Measurements from ENCODE around the gene GPR61.

DNA sequence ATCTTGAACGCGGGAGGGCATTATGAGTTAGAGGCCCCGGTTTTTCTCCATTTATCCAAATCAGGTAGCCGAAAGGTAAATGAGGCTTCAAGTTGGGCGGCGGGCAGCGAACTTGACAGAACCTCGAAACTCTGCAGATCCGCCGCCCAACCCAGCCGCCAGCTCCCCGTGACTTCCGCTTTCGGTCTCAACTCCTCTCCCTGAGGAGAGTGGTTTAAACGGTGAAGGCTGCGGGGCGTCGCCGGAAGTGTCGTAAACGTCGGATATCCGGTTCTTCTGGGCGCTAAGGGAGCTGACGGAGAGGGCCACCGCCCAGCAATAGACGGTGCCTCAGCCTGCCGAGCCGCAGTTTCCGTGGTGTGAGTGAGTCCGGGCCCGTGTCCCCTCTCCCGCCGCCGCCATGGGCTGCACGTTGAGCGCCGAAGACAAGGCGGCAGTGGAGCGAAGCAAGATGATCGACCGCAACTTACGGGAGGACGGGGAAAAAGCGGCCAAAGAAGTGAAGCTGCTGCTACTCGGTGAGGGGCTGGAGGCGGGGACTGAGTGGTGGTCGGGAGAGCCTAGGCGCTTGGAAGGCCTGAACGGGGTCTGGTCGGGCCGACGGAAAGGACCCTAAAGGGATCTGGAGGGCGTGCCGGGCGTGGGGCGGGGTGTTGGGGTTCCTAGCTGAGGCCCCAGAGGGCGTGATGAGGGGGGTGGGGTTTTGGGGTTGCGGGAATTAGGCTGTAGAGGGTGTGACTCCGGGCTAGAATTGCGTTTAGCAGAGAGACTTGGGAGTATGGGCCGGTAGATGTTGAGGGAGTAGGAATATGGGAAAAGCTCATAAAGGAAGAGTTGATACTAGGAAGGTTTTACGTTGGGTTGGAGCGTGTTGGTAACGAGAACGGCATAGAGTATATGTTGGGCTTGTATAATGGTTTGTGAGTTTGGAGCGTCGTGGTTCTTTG, 8.9 kb downstream of the GPR61 start, which contains the start of gene GNAI3:
- TF ChIP-seq EZH2phosphoT487 (IDR thresholded peaks at IDR 0.05; ENCODE audit: borderline replicate concordance, low read length) = no peak
- TF ChIP-seq, protein P1, sequence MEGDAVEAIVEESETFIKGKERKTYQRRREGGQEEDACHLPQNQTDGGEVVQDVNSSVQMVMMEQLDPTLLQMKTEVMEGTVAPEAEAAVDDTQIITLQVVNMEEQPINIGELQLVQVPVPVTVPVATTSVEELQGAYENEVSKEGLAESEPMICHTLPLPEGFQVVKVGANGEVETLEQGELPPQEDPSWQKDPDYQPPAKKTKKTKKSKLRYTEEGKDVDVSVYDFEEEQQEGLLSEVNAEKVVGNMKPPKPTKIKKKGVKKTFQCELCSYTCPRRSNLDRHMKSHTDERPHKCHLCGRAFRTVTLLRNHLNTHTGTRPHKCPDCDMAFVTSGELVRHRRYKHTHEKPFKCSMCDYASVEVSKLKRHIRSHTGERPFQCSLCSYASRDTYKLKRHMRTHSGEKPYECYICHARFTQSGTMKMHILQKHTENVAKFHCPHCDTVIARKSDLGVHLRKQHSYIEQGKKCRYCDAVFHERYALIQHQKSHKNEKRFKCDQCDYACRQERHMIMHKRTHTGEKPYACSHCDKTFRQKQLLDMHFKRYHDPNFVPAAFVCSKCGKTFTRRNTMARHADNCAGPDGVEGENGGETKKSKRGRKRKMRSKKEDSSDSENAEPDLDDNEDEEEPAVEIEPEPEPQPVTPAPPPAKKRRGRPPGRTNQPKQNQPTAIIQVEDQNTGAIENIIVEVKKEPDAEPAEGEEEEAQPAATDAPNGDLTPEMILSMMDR (conservative IDR thresholded peaks at IDR 0.05; ENCODE audit: low read depth, low read length) = no peak

All from PC-3 (cell line).